IPS-18a (cell line): ENCODE results near the gene CTNNA1.

Source experiments
- H3K27ac ChIP-seq: one replicate; pipeline ENCODE4 v1.5.1; 2013; ENCODE audit warnings: low read length
- H3K27me3 ChIP-seq: one replicate; pipeline ENCODE4 v1.6.1; 2013; ENCODE audit warnings: mild to moderate bottlenecking, low read length; ENCODE audit not compliant: control insufficient read depth, insufficient read depth
- H3K36me3 ChIP-seq: one replicate; pipeline ENCODE4 v1.6.1; 2013; ENCODE audit warnings: low read depth, low read length; ENCODE audit not compliant: control insufficient read depth
- H3K4me1 ChIP-seq: one replicate; pipeline ENCODE4 v1.6.1; 2013; ENCODE audit warnings: low read depth, low read length; ENCODE audit not compliant: control insufficient read depth
- H3K4me3 ChIP-seq: one replicate; pipeline ENCODE4 v1.5.1; 2013; ENCODE audit warnings: low read length
- H3K9ac ChIP-seq: one replicate; pipeline ENCODE4 v1.6.1; 2013; ENCODE audit warnings: mild to moderate bottlenecking, low read length, moderate library complexity
- H3K9me3 ChIP-seq: one replicate; pipeline ENCODE4 v1.6.1; 2013; ENCODE audit warnings: low read depth, low read length; ENCODE audit not compliant: control insufficient read depth

Gene CTNNA1

DNA sequence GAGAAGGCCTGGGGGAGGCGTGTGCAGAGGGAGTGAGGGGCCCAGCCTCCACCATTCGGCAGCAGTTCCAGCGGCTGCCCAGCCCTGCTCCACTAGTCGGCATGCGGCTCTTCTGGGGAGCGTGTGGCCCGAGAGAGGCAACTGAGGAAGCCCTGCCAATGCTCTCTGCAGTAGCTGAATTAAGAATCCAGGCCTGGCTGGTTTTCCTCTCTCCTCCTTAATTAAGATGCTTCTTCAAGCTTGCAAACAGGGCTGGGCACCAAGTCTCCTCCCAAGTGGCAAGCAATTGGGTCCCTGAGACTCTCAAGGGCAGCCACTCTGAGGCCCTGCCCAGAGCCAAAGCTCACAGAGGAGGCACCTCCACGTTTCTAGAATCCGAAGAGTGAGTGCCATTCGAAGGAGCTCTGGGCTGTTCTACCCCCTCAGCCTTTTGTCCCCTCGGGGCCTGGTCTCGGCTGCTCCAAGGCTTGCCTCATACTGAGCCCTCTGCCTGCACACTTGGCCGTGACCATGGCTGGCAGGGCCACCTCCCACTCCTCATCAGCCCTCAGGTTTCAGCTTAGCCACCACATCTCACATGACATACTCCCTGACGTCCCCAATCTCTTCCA is 197.3 kb downstream of the CTNNA1 start:
- Histone ChIP-seq H3K4me3 (no peak overlapping the region), H3K9ac (no peak overlapping the region), H3K9me3 (no peaks in the 10 kb centered on the region), H3K27me3 (no peaks in the 10 kb centered on the region), H3K4me1 (peaks cover 10% of the 10 kb centered on the region), H3K27ac (no peak overlapping the region), H3K36me3 (no peaks in the 10 kb centered on the region)

DNA sequence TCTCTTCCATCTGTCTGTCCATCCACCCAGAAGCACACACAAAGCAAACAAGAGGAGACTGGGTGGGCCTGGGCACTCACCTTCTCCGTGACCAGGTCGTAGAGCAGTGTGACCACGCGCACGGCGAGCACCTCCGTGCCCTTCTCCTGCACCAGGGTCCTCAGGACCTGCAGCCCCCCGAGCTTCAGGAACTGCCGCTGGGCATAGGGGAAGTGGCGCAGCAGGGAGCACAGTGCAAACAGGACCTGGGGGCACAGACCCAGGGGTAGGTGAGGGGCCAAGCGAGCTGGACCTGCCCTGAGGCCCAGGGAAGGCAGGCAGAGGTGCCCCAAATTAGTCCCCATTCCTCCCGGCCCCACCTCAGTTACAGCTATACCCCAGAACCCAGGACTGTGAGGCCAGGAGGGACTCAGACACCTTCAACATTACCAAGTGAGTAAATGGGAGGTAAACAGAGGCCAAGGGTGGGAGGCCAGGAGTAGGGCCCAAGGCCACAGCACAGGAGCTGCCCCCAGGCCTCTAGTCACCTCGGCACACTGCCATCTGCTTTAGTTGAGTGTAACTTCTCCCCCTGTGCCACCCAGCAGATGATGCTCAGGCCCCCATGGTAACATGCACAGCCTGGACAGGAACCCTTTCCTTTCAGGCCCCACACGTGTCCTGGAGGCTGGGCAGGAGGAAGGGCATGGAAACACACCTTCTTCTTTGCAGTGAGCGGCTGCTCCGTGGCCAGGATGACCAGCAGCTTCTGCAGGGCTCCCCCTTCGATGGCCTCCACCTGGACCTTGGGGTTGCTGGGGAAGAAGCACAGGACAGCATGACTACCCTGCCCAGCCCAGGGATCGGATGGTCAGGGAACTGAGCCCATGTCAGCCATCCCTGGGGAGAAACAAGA is 198.1 kb downstream of the CTNNA1 start:
- H3K9ac ChIP-seq: no peak overlapping the region

DNA sequence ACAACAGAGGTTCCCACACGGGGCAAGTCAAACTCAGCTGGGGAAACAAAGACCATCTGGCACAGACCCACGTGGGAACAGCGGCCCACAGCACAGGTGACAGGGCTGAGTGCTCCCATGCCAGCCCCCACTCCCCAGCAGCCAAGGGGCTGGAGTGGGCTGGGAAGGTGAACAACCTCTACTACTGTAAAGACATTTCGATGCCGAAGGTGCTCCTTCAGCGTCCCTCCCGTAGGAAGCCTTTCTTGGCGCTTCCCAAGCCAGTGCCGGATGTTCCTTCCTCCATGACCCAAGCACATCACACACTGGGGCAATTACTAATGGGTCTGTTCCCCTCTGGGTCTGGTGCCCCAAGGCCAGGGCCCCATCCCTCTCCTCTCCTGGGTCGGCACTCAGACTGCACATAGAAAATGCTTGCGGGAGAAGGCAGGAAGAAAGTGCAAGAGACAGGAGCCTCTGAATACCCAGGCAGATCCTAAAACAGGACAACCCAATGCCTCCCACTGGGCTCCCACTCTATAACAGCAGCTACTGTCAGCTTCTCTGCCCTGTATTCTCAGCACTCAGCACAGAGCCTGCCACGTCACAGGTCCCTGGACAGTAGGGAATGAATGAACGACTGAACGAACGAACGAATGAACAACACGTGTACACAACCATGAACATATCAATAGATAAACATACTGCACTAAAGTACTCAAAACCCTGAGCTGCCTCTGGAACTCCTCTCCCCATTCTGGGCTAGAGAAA is 198.9 kb downstream of the CTNNA1 start:
- H3K4me1 ChIP-seq: peaks cover 10% of the 10 kb centered on the region
- H3K4me3 ChIP-seq: no peak overlapping the region
- H3K9me3 ChIP-seq: no peaks in the 10 kb centered on the region
- no peaks in the 10 kb centered on the region for H3K27me3 ChIP-seq
- no peaks in the 10 kb centered on the region for H3K36me3 ChIP-seq
- H3K9ac ChIP-seq: no peak overlapping the region
- H3K27ac ChIP-seq: no peak overlapping the region

More for the DNA sequence above, 198.1 kb downstream of the CTNNA1 start:
- Histone ChIP-seq H3K4me1 (peaks cover 10% of the 10 kb centered on the region), H3K4me3 (no peak overlapping the region), H3K9me3 (no peaks in the 10 kb centered on the region), H3K36me3 (no peaks in the 10 kb centered on the region), H3K27ac (no peak overlapping the region), H3K27me3 (no peaks in the 10 kb centered on the region)

GRCh38 chr5:138952962-138953361 is 199.7 kb downstream of the CTNNA1 start:
- H3K4me3 ChIP-seq: no peak overlapping the region
- no peak overlapping the region for H3K27ac ChIP-seq
- no peaks in the 10 kb centered on the region for H3K9me3 ChIP-seq
- no peak overlapping the region for H3K9ac ChIP-seq
- H3K27me3 ChIP-seq: no peaks in the 10 kb centered on the region
- H3K4me1 ChIP-seq: peaks cover 10% of the 10 kb centered on the region
- no peaks in the 10 kb centered on the region for H3K36me3 ChIP-seq

DNA sequence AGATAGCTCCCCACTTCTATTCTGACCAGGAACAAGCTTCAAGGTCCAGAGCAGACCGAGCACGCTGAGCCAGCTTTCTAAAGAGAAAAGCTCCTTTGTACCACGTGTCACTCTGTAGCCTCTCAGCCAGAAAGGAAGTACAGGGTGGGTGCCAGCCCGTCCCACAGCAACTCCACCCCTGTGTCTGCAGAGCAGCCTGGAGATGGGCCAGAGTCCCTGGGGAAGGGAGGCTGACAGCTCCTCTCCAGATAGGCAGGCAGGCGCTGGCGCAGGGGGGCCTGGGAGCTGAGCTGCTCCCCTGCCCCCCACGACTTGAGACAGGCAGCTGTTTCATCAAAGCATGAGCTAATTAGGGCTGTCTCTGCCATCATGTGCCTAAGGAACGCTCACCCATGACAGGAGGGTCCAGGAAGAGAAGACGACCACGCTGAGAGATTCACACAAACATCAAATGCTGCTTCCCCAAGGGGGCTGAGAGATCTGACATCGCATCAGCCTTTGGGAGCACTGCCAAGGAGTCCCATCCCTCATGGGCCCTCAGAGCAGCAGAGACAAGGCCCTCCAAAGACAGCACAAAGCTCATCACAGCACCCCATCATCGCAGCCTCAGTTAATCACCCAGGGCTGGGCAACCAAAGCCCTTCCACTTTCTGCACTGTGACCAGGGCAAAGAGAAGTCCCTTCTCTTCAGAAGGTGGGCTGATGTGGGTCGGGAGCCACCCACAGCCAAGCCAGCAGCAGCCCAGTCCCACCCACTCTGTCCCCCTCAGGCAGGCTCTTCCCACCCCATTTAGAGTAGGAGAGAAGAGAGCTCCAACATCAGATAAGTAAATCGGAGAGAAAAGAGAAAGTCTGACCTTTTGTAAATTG is 200.4 kb downstream of the CTNNA1 start:
- Histone ChIP-seq H3K4me3 (no peak overlapping the region), H3K27me3 (no peaks in the 10 kb centered on the region), H3K9me3 (no peaks in the 10 kb centered on the region), H3K36me3 (no peaks in the 10 kb centered on the region), H3K27ac (no peak overlapping the region), H3K9ac (no peak overlapping the region), H3K4me1 (peaks cover 6% of the 10 kb centered on the region)

DNA sequence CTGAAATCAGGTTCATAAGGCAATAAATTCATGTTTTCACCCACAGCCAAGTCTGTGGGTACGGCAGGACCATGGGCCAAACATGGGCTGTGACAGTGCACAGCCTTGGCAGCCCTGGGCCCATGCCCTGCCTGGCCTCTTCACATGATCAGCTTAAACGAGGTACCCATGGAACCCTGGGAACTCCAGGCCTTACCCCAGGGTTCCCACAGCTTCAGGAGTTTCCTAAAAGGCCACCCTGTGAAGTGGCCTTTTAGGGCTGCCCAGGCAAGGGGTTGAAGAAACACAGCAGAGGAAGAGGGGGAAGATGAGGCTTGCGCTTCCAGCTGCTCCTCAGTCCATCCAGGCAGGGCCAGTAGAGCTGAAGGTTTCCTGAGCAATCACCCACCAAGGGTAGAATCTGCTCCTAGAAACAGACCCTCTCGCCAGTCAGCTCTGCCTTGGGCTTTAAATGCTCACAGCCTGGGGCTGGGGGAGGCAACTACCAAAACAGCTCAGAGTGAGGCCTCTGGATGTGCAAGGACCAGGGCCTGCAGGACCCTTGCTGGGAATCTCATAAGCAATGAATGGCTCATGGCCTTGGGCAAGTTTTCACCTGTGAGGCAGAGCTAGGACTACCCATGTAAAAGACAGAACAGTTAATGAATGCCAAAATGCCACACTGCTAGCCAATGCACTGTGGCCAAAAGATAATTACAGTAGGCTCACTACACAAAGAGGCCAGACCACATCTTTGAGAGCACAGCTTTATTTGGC is 201.2 kb downstream of the CTNNA1 start:
- no peaks in the 10 kb centered on the region for H3K36me3 ChIP-seq
- no peaks in the 10 kb centered on the region for H3K4me1 ChIP-seq
- H3K9ac ChIP-seq: no peak overlapping the region
- no peak overlapping the region for H3K4me3 ChIP-seq
- no peak overlapping the region for H3K27ac ChIP-seq
- no peaks in the 10 kb centered on the region for H3K9me3 ChIP-seq
- no peaks in the 10 kb centered on the region for H3K27me3 ChIP-seq

DNA sequence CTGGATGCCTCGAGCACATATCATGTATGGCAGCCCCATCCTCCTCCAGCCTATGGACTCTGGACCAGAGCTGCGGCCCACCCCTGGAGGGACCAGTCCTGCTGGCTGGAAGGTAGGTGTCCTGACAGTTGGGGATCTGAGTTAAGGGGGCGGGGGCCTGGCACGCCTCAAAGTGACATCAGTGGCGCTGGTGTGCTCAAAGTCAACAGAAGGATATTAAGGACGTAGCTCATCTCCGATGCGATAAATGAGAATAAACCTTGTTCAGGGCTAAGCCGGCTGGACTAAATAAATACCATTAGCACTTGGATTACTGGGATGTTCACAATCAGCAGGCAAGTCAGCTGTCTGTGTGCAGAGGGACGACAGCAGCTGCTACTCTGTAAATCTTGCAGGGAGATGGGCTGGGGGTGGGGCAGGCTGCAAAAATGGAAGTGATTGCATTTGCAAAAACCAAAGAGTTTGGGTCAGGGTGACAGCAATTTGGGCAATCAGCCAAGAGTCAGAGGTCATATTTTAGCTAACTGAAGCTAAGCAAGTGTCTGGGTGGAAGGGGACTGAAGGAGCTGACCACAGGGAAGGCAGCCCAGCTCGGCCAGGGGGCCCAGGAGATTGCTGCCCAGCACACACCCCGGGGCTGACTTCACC is 201.9 kb downstream of the CTNNA1 start:
- H3K27ac ChIP-seq: no peak overlapping the region
- no peaks in the 10 kb centered on the region for H3K4me1 ChIP-seq
- no peak overlapping the region for H3K4me3 ChIP-seq
- no peaks in the 10 kb centered on the region for H3K36me3 ChIP-seq
- H3K9me3 ChIP-seq: no peaks in the 10 kb centered on the region
- H3K27me3 ChIP-seq: no peaks in the 10 kb centered on the region
- H3K9ac ChIP-seq: no peak overlapping the region

DNA sequence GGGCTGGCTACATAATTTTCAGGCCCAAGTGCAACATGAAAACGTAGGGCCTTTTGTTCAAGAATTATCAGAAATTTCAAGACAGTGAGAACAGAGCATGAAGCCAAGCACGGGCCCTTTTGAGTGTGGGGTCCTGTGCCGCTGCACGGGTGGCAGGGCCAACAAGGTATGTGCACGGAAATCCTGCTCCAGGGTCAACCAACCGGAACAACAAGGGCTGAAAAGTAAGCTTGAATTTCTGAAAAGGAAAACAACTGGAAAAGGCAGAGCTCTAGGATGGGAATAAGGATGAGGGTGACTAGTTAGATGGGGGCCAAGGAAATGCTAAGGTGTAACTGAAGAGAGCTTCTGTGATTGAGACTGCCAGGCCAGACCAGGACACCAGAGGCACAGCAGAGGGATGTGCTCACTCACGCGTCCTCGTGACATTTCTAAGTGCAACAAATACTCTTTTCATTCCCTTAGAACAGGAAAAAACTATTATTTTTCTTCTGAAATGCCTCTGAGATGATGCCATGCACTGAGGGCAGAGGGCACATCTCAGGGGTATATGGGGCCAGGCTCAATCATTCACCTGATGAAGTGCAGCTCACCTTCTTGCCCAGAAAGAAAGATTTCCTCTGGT is 202.6 kb downstream of the CTNNA1 start:
- Histone ChIP-seq H3K36me3 (no peaks in the 10 kb centered on the region), H3K9ac (no peak overlapping the region), H3K27ac (no peak overlapping the region), H3K27me3 (no peaks in the 10 kb centered on the region), H3K4me1 (no peaks in the 10 kb centered on the region), H3K9me3 (no peaks in the 10 kb centered on the region), H3K4me3 (no peak overlapping the region)

GRCh38 chr5:138956801-138957200 is 203.6 kb downstream of the CTNNA1 start:
- H3K4me3 ChIP-seq: no peak overlapping the region
- H3K4me1 ChIP-seq: no peaks in the 10 kb centered on the region

GRCh38 chr5:138960145-138960692 is 207.0 kb downstream of the CTNNA1 start:
- H3K27ac ChIP-seq: no peak overlapping the region
- no peaks in the 10 kb centered on the region for H3K36me3 ChIP-seq
- H3K9me3 ChIP-seq: no peaks in the 10 kb centered on the region
- no peaks in the 10 kb centered on the region for H3K27me3 ChIP-seq
- no peak overlapping the region for H3K9ac ChIP-seq
- peaks cover 34% of the 10 kb centered on the region for H3K4me1 ChIP-seq
- no peak overlapping the region for H3K4me3 ChIP-seq

More at GRCh38 chr5:138956801-138957200, 203.6 kb downstream of the CTNNA1 start:
- H3K9ac ChIP-seq: no peak overlapping the region
- no peaks in the 10 kb centered on the region for H3K36me3 ChIP-seq
- H3K27ac ChIP-seq: no peak overlapping the region
- no peaks in the 10 kb centered on the region for H3K27me3 ChIP-seq
- no peaks in the 10 kb centered on the region for H3K9me3 ChIP-seq
